Activated gamma-delta T cell treated with anti-CD3 and anti-CD28 coated beads, Interleukin-2, amount 50 U/mL, for 16 hours (primary cell): Measurements from ENCODE around the gene NDUFAF3.

Experiments used
- DNase-seq: peaks from one replicate; pipeline ENCODE4 v3.0.0-alpha.2; 2020; ENCODE audit warnings: low read depth

Gene NDUFAF3

GRCh38 chr3:49054344-49054862, 32.5 kb downstream of the NDUFAF3 start:
- no peak for DNase-seq

GRCh38 chr3:49057268-49057667, 35.3 kb downstream of the NDUFAF3 start:
- no peak for DNase-seq

- no peak for DNase-seq
Observed at GRCh38 chr3:49058011-49058410, 36.1 kb downstream of the NDUFAF3 start.
